Muscle layer of colon (tissue), 2 donors: Measurements from ENCODE around the gene DNAJB13.
A peak's percentile ranks its signal among the peaks of the same experiment; 100 is the strongest.
"Not testable (repeated sequence)": the region's sequence is repeated elsewhere in the genome, so short reads cannot be mapped to it uniquely, and the experiment has no call there.

ENCODE experiments used
- H3K27ac ChIP-seq: one replicate; pipeline ENCODE4 v1.7.0; 2013; ENCODE audit warnings: low read depth, mild to moderate bottlenecking, low read length, moderate library complexity
- H3K27me3 ChIP-seq, 2 donors: one replicate each; pipeline ENCODE4 v1.7.0; 2013; ENCODE audit warnings: low read length in 2 of 2, mild to moderate bottlenecking in 2 of 2; ENCODE audit not compliant: insufficient read depth in 2 of 2, control insufficient read depth in 1 of 2
- H3K36me3 ChIP-seq: one replicate; pipeline ENCODE4 v1.7.0; 2013; ENCODE audit warnings: mild to moderate bottlenecking, low read length; ENCODE audit not compliant: insufficient read depth
- H3K4me1 ChIP-seq: one replicate; pipeline ENCODE4 v1.7.0; 2013; ENCODE audit warnings: mild to moderate bottlenecking, low read length; ENCODE audit not compliant: insufficient read depth
- H3K4me3 ChIP-seq, 2 donors: one replicate each; pipeline ENCODE4 v1.7.0; 2013; ENCODE audit warnings: low read length in 2 of 2, low read depth in 1 of 2, mild to moderate bottlenecking in 1 of 2, moderate library complexity in 1 of 2
- H3K9ac ChIP-seq: one replicate; pipeline ENCODE4 v1.7.0; 2013; ENCODE audit warnings: low read length
- H3K9me3 ChIP-seq: one replicate; pipeline ENCODE4 v1.7.0; 2013; ENCODE audit warnings: mild to moderate bottlenecking, low read length
- donor health status: abdominal sarcoma.
- donor health status: Adenocarcinoma of cecum.

The DNAJB13 gene

DNA sequence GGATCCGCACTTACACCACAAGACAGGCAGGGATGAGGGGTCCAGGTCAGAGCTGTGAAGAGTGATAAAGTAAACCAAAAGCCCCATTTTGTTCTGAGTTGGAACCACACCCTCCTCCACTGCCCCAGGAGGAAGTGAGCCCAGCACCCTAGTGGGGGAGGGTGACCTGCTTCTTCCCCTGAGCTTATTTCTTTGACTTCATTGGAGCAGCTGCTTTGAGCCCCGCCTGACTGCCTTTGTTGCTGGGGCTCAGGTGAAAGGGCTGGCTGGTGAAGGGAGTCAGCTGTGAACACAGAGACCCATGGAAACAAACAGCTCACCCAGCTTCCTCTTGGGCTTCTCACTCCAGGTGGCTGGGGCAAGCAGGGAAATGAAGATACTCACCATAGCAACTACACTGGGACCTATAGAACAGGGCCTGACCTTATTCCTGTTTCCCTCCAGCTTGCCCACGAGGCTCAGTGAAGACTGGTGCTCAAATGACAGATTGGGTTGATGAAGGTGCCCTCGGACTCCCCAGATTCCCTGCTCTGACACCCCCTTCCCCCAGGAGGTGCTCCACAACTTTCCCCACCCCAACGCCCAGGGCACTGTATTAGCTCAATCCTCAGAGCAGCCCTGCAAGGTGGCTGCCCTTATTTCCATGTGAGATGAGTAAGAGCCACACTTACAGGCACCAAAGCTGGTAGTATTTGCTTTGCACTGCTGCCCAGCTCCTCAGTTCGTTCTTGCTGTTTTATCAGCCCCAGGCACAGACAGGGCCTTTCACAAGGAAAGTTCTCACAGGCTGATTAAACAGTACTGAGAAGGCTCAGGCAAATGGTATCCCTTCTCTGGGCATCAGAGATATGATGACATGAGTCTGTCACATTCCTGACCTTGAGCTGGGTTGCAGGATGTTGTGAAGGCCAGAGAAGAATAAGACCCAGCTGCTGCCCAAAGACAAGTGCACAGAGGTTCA, 29.5 kb downstream of the DNAJB13 start:
- Histone ChIP-seq H3K9me3 (no peaks in the 10 kb centered on the region), H3K36me3 (peaks cover 25% of the 10 kb centered on the region), H3K4me3 (peak overlapping the region in 1 of 2 donors; percentile 25), H3K27ac (no peak overlapping the region), H3K9ac (no peak overlapping the region), H3K4me1 (peaks cover 11% of the 10 kb centered on the region), H3K27me3 (no peaks in the 10 kb centered on the region)

DNA sequence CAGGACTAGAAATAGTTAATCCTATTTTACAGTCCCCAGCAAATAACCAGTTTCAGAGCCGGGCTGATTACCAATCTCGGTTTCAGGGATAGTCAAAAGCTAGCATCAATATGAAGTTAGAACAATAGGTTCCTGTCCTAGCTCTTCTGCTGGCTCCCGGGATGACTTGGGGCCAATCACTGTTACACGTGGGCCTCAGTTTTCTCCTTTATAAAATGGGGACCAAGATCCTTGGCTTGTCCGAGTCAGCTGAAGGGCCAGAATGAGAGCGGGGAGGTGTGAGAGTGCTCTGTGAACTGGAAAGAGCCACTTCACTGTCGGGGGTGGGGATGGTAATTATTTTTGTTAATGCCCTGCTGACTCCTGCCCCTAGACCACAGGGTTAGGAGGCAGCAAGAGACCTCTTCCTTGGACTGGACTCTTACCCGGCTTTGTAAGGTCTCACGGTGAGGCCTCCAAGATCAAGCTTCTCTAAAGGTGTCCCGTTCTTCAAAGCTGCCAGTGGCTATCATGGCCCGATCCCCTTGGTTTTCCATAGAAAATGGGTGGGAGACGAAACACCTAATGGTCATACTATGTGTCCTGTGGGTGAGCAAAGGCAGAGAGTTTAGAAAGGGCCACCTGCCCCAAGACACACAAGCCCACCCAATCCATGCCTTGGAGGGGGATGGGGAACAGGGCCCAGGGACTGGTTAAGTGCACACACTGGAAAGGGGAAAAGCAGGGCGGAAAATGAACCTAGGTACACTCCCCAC, 30.4 kb downstream of the DNAJB13 start:
- Histone ChIP-seq H3K4me3 (peak overlapping the region in 1 of 2 donors; percentile 53), H3K4me1 (peaks cover 11% of the 10 kb centered on the region), H3K36me3 (peaks cover 19% of the 10 kb centered on the region), H3K27ac (peak overlapping the region; percentile 82), H3K27me3 (no peaks in the 10 kb centered on the region), H3K9ac (peak overlapping the region; percentile 44), H3K9me3 (no peaks in the 10 kb centered on the region)

DNA sequence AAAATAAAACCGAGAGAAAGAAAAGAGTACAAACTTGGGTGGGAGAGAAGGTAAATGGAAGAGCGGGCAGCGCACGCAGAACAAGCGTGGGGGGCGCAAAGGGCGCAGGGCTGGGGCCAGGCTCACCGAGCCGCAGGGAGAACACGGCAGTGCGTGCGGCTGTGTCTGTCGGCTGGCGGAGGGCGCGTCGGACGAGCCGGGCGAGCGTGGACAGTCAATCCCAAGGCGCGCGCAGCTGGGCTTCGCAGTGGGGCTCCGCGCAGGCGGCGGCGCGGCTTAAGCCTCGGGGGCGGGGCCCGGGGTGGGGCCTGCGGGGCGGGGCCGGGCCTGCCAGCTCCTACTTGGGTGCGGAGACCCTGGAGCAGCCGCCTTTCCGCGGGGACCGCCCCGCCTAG, 31.8 kb downstream of the DNAJB13 start, which contains the start of gene UCP2:
UCP2 (minus strand) TSS at position 249 of the 395 bp plus-strand sequence. CDS start 4,465 bp downstream, outside the sequence.
- peak within 1 kb of the TSS; percentile 53 for H3K9ac ChIP-seq
- peaks cover 8% of the 10 kb centered on the region for H3K36me3 ChIP-seq
- peaks cover 11% of the 10 kb centered on the region for H3K4me1 ChIP-seq

DNA sequence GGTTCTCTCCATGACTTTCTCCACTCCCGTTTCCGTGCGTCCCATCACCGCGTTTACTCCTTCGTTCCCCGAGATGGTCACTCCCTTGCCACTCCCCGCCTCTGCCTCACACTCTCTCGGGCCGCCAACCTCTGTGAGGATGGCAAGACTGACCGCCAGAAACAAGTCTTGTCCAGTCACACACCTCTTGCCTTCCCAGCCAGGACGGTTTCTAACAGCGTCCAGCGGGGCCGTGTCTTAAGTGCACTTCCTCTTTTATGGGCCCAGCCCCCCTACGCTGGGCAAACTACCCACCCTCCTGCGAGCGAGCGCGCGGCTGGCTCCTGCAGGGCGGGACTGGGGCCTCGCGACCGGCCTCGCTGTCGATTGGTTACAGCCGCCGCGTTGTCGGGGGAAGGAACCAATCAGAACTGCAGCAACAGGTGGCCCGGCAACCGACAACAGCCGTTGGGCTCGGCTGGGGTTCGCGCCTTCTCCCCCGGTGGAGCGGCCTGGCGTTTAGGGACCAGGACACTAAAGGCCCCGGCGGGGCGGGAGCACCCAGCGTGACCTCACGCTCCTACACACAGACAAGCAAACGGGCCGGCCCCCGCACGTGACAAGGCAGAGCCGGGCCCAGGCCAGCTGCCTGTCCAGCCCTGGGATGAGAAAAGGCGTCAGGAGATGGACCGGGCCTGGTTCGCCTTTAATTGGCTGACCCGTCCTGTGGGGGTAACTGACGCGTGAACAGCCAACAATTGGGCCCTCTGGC, 32.3 kb downstream of the DNAJB13 start:
- peaks cover 11% of the 10 kb centered on the region for H3K4me1 ChIP-seq
- peak overlapping the region; percentile 85 to 88 for H3K4me3 ChIP-seq
- peak overlapping the region; percentile 82 for H3K27ac ChIP-seq
- H3K9ac ChIP-seq = peak overlapping the region; percentile 53
- peaks cover 7% of the 10 kb centered on the region for H3K36me3 ChIP-seq
- no peaks in the 10 kb centered on the region for H3K27me3 ChIP-seq
- H3K9me3 ChIP-seq = no peaks in the 10 kb centered on the region

More for the DNA sequence above, 31.8 kb downstream of the DNAJB13 start, which contains the start of gene UCP2:
- Histone ChIP-seq H3K27ac (peak within 1 kb of the TSS; percentile 82), H3K27me3 (no peaks in the 10 kb centered on the region), H3K4me3 (peak within 1 kb of the TSS; percentile 85 to 88), H3K9me3 (no peaks in the 10 kb centered on the region)

DNA sequence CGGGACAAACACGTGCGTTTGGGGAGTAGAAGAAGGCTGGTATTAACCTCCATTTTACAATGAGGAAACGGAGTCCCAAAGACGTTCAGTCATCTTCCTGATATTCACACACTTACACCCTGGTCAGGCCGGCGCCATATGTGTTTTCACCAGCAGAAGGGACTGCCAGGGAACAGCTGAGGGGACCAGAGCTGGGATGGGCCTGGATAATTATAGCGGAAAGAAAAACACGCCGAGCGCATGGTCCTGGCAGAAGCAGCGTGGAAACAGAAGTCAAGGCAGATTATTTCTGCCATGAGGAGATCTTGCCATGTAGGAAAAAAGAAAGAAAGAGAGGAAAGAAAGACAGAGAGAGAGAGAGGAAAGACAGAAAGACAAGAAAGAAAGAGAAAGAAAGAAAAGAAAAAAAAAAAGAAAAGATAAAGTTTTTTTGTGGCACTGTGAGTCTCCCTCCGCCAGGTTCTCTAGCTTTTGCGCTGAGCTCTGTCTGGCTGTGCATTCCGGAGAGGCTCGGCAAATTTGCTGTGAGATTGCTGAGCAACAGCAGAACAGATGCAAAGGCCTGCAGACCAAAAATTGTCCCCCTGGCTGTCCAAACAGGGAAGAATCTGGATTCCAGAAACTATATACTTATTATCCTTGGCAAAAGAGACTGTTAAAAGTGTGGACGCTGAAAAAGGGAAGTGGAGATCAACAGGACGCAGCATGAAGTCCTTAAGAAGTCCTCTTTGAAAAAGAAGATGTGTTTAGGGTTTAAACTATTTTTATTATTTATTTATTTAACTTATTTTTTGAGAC, 33.1 kb downstream of the DNAJB13 start:
- Histone ChIP-seq H3K36me3 (no peaks in the 10 kb centered on the region), H3K9ac (peak overlapping the region; percentile 21), H3K4me1 (peaks cover 11% of the 10 kb centered on the region), H3K4me3 (peak overlapping the region; percentile 85 to 88), H3K27ac (peak overlapping the region; percentile 82), H3K9me3 (no peaks in the 10 kb centered on the region), H3K27me3 (no peaks in the 10 kb centered on the region)

DNA sequence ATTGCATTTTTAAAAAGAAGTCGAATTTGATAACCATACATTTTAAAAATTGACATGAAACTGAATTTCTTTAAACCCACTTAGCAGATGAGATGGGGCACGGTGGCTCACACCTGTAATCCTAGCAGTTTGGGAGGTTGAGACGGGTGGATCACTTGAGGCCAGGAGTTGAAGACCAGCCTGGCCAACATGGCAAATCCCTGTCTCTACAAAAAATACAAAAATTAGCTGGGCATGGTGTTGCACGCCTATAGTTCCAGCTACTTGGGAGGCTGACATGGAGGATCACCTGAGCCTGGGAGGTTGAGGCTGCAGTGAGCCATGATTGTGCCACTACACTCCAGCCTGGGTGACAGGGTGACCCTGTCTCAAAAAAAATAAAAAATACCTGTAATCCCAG, 34.8 kb downstream of the DNAJB13 start:
- not testable (repeated sequence) for H3K36me3 ChIP-seq, H3K4me3 ChIP-seq, H3K9ac ChIP-seq, H3K27me3 ChIP-seq, H3K27ac ChIP-seq, H3K9me3 ChIP-seq
- H3K4me1 ChIP-seq = peaks cover 11% of the 10 kb centered on the region

DNA sequence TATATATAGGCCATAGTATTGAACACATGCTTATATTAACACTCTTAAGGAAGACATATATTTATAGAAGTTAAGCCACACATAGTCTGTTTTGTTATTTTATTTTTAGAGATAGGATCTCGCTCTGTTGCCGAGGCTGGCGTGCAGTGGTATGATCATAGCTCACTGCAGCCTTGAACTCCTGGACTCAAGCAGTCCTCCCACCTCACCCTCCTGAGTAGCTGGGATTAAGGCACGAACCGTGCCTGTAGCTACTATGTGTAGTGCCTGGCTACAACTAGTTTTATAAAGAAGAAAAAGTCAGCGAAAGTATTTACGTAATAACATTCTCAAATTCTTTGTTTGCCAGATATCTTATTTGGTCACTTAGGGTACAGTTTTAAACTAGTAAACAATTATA, 37.4 kb downstream of the DNAJB13 start:
- Histone ChIP-seq H3K9me3 (no peaks in the 10 kb centered on the region), H3K9ac (no peak overlapping the region), H3K27me3 (no peaks in the 10 kb centered on the region), H3K4me1 (peaks cover 7% of the 10 kb centered on the region), H3K36me3 (no peaks in the 10 kb centered on the region), H3K27ac (no peak overlapping the region), H3K4me3 (no peak overlapping the region)

DNA sequence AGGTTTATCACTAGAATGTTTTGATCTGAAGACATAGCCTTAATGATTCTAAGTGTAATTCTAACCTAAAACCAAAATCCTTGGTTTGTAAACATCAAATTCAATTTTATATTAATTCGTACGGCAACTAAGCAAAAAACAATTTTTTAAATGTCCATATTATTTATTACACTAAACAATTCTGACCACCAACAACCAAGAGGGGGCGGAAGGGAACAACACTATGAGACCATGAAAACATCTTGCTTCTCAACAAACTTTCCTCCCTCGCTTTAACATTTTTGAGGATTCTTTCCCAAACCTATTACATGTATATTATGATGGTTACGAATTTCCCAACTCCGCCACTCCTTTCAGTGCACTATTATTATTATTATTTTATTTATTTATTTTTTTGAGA, 38.3 kb downstream of the DNAJB13 start:
- no peak overlapping the region for H3K4me3 ChIP-seq
- peaks cover under 1% of the 10 kb centered on the region for H3K4me1 ChIP-seq
- H3K27ac ChIP-seq = no peak overlapping the region
- H3K27me3 ChIP-seq = no peaks in the 10 kb centered on the region
- no peak overlapping the region for H3K9ac ChIP-seq
- no peaks in the 10 kb centered on the region for H3K36me3 ChIP-seq
- no peaks in the 10 kb centered on the region for H3K9me3 ChIP-seq

DNA sequence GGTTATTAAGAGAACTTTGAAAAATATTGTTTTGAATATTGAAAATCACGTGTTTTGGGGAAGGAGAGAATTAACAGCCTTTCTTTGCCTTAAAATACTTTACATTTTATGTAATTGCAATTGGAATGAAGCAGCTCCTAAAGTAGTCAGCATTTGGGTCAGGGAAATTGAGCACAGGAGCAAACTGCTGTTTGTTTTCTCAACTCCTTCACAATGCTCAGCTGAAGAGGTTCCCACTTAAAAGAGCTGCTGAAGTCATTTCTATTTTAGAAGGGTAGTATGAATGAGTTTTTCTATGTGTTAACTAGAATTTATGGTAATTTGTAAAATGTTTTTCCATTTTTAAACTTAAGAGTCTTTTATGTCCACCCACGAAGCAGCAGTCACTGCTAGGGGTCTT, 39.9 kb downstream of the DNAJB13 start:
- no peak overlapping the region for H3K27ac ChIP-seq
- no peaks in the 10 kb centered on the region for H3K27me3 ChIP-seq
- H3K36me3 ChIP-seq = no peaks in the 10 kb centered on the region
- H3K4me3 ChIP-seq = no peak overlapping the region
- no peaks in the 10 kb centered on the region for H3K9me3 ChIP-seq
- no peak overlapping the region for H3K9ac ChIP-seq
- no peaks in the 10 kb centered on the region for H3K4me1 ChIP-seq

DNA sequence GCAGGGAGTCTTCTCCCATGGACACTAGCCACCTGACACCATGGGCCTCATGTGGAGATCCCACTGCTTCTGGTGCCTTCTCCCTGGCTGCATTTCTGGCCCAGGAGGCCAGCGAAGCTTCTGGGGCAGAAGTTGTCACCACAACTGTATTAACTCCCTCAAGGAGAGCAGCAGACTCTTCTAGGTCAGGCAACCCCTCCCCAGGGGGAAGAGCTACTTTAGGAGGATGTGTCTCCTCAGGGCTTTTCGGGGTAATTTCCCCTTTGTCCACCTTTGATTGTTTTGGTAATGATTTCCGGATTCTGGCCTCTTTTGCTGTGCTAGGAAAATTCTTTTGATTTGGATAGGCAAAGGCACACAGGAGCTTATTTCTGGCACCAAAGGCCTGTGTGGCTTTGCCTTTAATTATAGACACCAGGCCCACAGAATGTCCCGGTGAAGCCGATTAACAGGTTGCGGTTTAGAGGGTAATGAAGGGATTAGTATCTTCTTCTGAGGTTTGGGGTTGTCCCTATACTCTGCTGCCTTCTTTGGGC, 40.7 kb downstream of the DNAJB13 start:
- Histone ChIP-seq H3K36me3 (no peaks in the 10 kb centered on the region), H3K9ac (no peak overlapping the region), H3K4me3 (no peak overlapping the region), H3K9me3 (no peaks in the 10 kb centered on the region), H3K27me3 (no peaks in the 10 kb centered on the region), H3K4me1 (no peaks in the 10 kb centered on the region), H3K27ac (no peak overlapping the region)
